ENCODE data around the gene PLOD1. TPM values are rescaled to one million over a fixed set of nuclear protein-coding genes. Genes with fewer than 3 reads are reported as not detected.

The PLOD1 gene
- polyA plus RNA-seq, 2 of the 4 experiments (the other 2 are of a cell fraction): 53.8 to 83.9 TPM

GRCh38 chr1:11920239-11920903 is 14.1 kb upstream of the PLOD1 start:
- no peak for DNase-seq (ENCODE audit: low read depth in 1 of 2, low spot score in 1 of 2)
- Histone ChIP-seq H3K9me3 (no peaks in the 10 kb centered on the region), H3K4me3 (no peak overlapping the region), H3K4me2 (no peak overlapping the region), H3K4me1 (peaks cover 22% of the 10 kb centered on the region; the same call in 2 of the 3 replicates), H3K27ac (no peak overlapping the region)
- CTCF ChIA-PET: no interaction called here
- TF ChIP-seq ATOH8 (CRISPR knock-in tag; IDR thresholded peaks at IDR 0.05; ENCODE audit: low read depth) (no peak), TP53 (CRISPR knock-in tag; IDR thresholded peaks at IDR 0.05) (no peak), ELK1 (IDR thresholded peaks at IDR 0.05; ENCODE audit: low read depth, low read length) (no peak), POLR2A (IDR thresholded peaks at IDR 0.05; ENCODE audit: low read length) (no peak), CBX2 (IDR thresholded peaks at IDR 0.05; ENCODE audit: borderline replicate concordance, low read depth) (no peak), REST (IDR thresholded peaks at IDR 0.05) (no peak), EHF (CRISPR knock-in tag; IDR thresholded peaks at IDR 0.05) (no peak), ZFP36 (IDR thresholded peaks at IDR 0.05; ENCODE audit: borderline replicate concordance, partially characterized antibody) (no peak), CHD2 (IDR thresholded peaks at IDR 0.05; ENCODE audit: low read length, partially characterized antibody) (no peak), HOXB13 (CRISPR knock-in tag; IDR thresholded peaks at IDR 0.05; ENCODE audit: low read depth) (no peak), ZC3H11A (IDR thresholded peaks at IDR 0.05) (no peak), JUNB (IDR thresholded peaks at IDR 0.05) (no peak)
- no peak for ATAC-seq
- no peak for FAIRE-seq
- POLR2A ChIA-PET: interaction anchor here (4.7 kb wide), 1 partner anchor 12 kb away, joined by 66 read pairs; no protein-coding TSS in a partner anchor
- WGBS (ENCODE audit: missing lambda C conversion rate): 87% methylated on average over 11 of the region's 12 CpGs

GRCh38 chr1:11921022-11921421 is 13.5 kb upstream of the PLOD1 start:
- no peak for DNase-seq (ENCODE audit: low read depth in 1 of 2, low spot score in 1 of 2)
- H3K4me2 ChIP-seq: no peak overlapping the region
- no peak for FAIRE-seq
- ChIA-PET CTCF (interaction anchor here (1.8 kb wide), 1 partner anchor 46 kb away, joined by 5 read pairs; no protein-coding TSS in a partner anchor), POLR2A (interaction anchor here (4.7 kb wide), 1 partner anchor 12 kb away, joined by 66 read pairs; no protein-coding TSS in a partner anchor)
- WGBS (ENCODE audit: missing lambda C conversion rate): 96% methylated on average over 5 of the region's 9 CpGs
- no peak overlapping the region for H3K4me3 ChIP-seq
- no peaks in the 10 kb centered on the region for H3K9me3 ChIP-seq
- ATAC-seq: no peak
- TF ChIP-seq JUN (IDR thresholded peaks at IDR 0.05): no peak
- TF ChIP-seq FOXS1 (CRISPR knock-in tag; IDR thresholded peaks at IDR 0.05): no peak
- no peak for TF ChIP-seq EHF (CRISPR knock-in tag; IDR thresholded peaks at IDR 0.05)
- TF ChIP-seq CBX8 (IDR thresholded peaks at IDR 0.05): no peak
- TF ChIP-seq CHD4 (IDR thresholded peaks at IDR 0.05; ENCODE audit: borderline replicate concordance): no peak
- TF ChIP-seq BHLHE40 (IDR thresholded peaks at IDR 0.05; ENCODE audit: low read depth, low read length): no peak
- no peak for TF ChIP-seq POLR2AphosphoS2 (conservative IDR thresholded peaks at IDR 0.05; ENCODE audit: low read length)
- no peak for TF ChIP-seq BCL3 (IDR thresholded peaks at IDR 0.05)
- H3K27ac ChIP-seq: no peak overlapping the region
- H3K4me1 ChIP-seq: peaks cover 22% of the 10 kb centered on the region; the same call in 2 of the 3 replicates

All from A549 (cell line).